Right lung (tissue), 5 donors: Measurements from ENCODE around the gene IMMT. TPM values are rescaled to one million over a fixed set of nuclear protein-coding genes. Genes with fewer than 3 reads are reported as not detected.
A peak's percentile ranks its signal among the peaks of the same experiment; 100 is the strongest.

Source experiments
- DNase-seq, 2 donors: peaks; one replicate each; pipeline ENCODE4 v3.0.0-alpha.2; 2013
- polyA plus RNA-seq, 5 donors: library from polyadenylated mRNA; unstranded; fragments of 120-200 nt; gene quantifications; one replicate each; pipeline versions ENCODE4 v1.2.1 to v1.2.3, GENCODE V29; 2013; ENCODE audit warnings: inconsistent platforms in 1 of 5, low replicate concordance in 1 of 5; ENCODE audit not compliant: insufficient read length in 5 of 5, insufficient read depth in 1 of 5

Gene IMMT
- polyA plus RNA-seq, 5 donors = 78.1 to 84.8 (median 79.6) TPM

DNA sequence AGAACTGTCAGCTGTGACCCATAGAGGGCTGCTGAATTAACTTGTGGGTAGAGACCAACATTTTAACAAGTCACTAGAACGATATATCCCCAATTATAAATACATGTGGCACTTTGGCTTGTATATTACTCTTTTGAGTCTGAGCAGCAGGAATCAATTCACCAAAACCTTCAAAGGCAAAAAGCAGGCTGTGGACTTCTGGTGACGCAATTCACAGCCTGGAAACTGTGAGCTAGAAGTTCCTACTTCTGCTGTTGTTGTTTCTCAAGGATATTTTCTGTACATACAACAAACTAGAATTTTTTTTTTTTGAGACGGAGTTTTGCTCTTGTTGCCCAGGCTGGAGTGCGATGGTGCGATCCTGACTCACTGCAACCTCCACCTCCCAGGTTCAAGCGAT is 52.0 kb downstream of the IMMT start:
- no peak for DNase-seq

DNA sequence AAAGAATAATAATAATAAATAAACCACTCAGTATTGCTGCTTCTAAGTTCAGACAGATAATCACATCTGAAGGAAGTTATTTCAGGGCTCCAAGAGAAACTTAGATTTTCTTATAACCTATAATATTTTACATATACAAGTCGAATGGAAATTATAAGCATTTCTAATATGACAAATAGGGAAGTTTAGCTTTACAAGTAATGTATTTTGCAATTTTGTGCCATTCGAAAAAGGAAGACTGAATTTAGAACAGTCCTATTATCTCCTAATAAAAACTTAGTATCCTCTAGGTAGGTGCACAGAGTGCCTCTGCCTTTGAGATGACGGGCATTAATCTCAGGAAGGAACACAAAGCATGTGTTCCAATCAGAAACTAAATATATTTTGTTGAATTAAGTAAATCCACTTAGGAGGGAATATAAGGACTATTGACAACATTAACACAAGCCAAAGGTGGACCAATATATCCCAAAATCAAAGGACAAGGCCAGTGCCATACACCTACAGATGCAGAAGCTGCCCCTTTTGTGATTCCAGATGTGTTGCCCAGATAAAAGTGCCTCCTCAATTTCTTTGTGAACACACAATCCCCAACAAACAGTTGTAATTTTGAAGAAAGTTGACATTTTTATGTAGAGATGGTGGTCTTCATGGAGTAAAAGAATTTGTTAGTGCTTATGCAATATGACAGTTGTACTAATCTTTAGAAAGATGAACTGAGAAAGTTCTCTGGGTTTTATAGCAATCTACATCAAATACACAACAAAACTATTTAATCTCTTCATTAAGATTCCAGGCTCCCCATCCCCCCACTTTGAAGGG is 52.6 kb downstream of the IMMT start:
- no peak for DNase-seq

DNA sequence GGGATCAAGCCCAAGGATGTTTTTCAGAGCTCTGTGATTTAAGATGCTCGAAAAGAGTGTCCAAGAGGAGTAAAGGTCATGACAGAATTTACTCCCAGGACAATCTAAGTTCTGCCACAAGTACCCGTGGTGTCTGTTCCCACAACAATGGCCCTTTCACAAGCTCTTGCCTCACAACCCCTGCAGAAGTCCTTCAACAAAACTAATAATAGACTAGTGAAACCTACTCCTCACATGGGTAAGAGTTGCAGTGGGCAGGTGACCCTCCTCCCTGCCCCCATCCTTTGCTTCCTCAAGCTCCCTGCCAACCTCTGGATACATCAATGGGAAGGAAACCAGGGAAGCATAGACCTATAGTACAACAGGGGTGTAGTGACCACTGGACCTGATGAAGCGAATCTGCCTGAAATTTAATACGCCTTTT is 54.3 kb downstream of the IMMT start:
- no peak for DNase-seq

DNA sequence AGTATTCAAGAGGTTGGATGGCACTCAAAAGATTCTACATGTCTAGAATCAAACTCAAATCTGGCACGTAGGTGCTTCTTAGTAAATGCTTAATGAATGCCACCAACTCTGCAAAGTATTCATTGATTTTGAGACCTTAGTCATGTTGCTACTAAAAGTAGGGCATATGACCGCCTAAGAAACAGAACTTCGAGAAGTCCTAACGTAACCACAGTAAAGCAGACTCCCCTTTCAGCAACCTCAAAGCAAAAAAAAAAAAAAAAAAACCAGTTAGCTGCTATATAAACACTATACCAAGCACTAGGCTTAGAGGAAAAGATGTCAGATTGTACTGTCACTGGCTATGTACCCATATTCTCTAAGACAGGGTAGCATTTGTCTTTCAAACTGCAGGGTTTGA is 55.3 kb downstream of the IMMT start:
- no peak for DNase-seq

DNA sequence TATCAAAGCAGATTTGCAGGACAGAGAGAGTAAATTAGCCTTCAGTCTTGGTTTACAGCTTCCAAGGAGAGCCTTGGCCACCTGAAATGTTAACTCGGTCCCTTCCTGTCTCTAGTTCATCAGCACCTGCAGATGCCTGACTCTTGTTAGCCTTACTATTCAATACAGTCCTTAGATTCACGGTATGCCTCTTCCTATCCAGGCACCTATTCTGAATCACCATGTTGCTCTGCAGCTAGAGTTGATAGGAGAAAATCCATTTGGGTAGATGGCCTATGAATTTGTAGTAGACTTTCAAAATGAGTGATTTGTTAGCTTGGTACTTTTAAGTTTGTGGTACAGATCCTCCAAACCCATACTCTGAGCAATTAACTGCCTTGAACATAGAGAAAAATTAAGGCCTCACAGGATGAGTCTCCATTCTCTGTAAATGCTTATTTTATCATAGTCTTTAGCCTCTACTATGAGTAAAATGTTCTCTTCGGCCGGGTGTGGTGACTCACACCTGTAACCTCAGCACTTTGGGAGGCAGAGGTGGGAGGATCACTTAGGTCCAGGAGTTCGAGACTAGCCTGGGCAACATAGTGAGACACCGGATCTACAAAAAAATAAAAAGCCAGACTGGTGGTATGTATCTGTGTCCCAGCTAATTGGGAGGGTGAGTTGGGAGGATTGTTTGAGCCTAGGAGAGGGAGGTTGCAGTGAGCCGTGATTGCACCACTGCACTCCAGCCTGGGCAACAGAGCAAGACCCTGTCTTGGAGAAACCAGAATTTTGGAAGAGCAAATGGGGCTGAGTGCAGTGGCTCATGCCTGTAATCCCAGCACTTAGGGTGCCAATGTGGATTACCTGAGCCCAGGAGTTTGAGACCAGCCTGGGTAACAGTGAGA is 56.3 kb downstream of the IMMT start:
- no peak for DNase-seq

DNA sequence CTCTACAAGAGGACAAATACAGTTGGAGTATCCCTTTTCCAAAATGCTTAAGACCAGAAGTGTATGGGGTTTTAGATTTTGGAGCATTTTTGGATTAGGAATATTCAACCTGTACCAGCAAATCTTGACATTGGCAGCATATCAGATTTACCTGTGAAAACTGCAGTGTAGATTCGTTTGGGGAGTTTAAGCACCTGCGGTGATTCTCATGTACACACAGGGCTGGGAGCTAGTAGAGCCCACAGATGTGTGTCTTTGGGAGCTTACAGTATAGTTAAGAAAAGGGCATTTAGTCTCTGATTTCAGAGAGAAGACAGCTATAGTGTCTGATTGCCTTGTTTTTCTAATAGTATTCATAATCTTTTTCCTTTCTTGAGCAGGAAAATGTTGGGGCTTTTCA is 59.1 kb downstream of the IMMT start:
- DNase-seq = no peak

DNA sequence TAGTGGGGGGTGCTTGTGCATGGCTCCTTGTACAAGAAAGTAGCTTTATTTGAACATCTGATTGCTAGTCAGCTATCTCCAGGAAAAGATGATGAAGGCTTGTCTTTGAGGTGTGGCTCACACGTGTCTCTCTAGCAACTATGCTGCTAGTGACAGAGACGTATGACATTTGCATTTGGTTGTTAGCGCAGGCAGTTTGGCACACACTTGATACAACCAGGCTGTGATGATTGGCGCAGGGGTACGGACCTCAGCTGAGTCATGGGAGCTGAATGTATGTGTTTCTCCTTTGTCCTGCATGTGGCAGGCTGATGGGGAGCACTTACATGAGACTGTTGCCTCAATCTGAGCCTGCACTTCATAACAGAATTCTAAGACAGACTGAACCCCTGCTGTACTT is 59.6 kb downstream of the IMMT start:
- DNase-seq = no peak

DNA sequence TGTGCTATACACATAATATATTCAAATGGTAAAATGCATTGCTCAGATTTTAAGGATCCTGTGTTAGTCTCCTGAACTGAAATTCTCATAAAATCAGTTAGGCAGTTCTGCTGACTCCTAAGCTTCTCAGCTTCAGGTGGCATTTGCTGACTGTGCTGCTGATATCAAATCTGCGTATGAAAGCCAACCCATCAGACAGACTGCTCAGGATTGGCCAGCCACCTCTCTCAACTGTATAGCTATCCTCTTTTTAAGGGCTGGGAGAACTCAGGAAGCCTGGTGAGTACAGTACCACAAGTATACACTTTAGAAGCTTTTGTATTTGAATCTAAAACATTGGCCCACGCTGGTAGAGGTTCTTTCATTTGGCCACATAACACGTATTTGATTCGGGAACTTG is 60.6 kb downstream of the IMMT start:
- DNase-seq = no peak

DNA sequence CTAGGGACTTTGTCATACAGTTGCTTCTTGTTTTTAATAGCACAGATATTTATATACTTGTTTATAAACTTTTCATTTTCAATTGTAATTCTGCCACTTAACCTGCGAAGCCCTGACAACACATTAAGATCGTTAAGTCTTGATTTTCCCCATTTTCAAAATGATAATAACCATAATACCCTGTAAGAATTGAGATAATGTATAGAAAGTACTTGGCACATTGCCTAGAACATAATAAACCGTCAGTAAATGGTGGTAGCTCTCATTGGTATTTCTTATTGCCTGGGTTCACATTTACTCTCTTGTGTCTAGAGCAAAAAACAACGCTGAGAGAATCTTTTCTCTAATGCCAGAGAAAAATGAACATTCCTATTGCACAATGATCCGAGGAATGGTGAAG is 70.6 kb downstream of the IMMT start:
- no peak for DNase-seq

DNA sequence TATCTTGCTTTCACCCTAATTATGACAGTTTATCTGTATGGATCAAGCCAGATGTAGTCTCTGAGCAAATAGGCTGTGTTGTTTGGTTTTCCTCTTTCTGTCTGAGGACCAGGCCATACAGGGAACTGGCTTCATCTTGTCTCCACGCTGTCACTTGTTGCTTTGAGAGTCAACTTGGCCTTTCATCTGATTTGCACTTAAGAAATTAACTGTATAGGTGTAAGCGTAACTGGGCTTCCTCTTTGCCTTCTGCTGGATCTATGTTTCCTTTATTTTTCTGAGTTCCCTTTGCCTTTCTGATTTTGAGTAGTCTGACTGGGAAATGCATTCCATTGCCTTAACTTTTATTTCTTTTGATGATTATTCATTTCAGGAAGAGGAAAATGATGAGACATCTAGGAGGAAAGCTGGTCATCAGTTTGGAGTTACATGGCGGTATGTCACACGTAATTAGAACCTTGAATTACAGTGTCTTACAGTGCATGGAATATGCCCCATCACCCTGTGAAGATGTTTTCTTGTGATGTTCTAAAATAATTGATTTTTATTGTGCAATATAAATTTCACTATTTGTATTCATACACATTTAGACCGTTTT is 71.8 kb downstream of the IMMT start:
- DNase-seq = no peak

DNA sequence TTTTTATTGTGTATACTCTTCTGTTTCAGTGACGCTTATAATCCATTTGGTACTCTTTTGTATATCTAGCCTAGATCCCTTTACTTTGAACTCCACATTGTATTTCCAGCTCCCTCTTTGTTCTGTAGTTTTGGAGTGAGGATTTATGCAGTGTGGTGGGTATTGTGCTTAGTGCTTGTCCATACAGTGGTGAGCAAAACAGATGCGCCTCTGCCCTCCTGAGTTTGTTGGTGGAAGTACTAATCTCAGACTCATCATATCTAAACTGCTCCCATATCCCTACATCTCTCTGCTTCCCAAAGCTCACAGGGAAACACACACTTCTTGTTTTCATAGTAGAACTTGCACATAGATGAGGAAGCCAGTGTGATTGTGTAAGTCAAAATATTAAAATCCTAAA is 77.1 kb downstream of the IMMT start:
- DNase-seq = no peak

DNA sequence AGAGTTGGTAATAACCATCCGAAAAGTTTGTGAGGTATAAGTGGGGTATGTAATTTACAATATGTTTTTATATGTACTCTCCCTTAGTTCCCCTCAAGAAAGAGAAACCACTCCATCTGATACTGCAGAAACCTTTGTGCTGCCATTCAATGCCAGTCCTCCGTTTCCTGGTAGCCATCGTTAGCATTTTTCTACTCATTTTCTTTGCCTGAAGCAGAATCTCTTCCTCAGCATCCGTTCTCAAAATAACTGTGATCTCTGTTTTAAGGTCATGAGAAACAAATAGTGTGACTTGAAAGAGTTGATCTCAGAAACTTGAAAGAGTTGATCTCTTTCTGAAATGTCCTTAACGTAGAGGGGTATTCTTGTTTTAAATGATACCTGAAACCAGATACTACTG is 88.2 kb downstream of the IMMT start:
- DNase-seq = no peak

DNA sequence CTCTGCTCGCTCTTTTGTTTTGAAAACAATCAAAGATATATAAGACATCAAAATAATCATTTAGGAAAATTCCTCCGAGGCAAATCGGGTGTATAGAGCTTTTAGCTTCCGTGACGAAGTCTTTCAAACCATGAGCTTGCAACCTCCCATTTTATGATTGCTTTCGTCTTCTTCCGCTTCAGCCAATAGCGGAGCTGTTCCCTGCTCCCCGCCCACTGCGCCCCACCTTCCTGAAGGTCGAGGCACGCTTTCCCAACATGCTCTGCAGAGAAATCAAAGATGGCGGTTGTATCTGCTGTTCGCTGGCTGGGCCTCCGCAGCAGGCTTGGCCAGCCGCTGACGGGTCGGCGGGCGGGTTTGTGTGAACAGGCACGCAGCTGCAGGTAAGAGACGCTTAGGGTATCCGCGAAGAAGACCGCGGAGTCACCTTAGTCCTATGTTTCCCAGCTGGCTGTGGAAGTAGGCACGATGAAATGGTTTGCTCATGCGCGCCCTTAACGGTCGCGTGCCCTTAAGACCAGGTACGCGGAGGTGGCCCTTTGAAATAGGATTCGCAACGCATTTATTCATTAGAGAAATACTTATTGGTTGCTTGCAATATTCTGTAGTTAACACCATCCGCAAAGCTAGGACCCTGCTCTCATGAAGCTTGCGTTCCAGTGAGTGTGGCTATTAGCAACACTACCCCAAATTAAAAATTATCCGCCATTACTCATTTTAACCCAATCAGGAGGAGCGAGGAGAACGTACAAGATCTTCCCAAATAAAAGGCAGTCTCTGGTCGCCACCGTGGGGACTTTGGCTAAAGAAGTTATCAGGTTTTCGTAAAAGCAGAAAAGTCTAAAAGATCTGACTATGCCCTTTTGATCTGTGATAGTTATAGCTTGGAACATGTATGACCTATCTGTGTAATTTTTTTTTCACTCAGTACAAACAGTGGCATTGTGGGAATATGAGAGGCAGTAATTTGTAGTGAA is 89.0 kb downstream of the IMMT start, which contains the start of gene PTCD3:
Gene PTCD3, plus strand, starts transcription at position 267 of the 977 bp plus-strand sequence. Its CDS starts 13 bp downstream, at position 280.
- DNase-seq = peak; percentile 92 to 93

DNA sequence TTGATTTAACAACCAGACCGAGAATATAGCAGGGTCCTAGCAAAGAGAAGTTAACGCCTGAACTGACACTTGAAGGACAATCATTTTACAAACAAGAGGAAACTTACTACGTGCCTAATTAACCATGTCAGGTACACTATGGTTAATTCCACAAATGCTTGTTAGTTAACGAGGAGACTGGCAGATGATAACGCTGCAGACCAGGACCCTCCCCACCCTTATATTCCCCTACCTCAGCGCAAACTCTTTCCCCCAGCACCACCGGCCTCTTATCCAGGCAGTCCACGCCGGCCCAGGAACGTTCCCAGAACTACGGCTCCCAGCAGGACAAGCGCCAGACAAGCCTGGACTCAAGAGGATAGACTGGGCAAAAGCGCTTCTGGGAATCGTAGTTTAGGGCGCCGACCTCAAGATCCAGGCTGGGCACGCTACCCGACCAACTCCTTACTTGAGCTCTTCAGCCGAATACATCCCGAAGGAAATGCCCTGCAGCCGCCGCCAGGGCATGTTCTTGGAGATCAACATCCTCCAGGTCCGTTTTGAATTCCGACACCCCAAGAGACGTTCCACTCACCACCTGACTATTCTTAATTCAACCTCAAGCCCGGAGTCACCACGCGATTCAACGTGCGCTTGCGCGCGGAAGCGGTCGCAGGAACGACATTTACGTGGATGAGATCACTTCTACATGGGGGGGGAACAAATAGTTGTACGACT is 89.9 kb downstream of the IMMT start, which contains the start of gene POLR1A:
Gene POLR1A, minus strand, starts transcription at position 635 of the 717 bp plus-strand sequence. Its CDS starts 110 bp downstream, at position 525.
- DNase-seq = peak; percentile 93

DNA sequence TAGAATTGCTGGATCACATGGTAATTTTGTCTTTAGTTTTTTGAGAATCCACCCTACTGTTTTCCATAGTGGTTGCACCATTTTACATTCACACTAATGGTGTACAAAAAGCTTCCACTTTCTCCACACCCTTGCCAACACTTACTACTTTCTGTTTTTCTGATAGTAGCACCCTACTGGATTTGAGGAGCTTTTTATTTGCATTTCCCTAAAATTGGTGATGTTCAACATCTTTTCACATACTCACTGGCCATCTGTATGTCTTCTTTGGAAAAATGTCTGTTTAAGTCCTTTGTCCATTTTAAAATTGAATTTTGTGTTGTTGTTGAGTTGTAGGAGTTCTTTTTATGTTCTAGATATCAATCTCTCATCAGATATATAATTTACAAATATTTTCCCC is 93.1 kb downstream of the IMMT start:
- DNase-seq = no peak

DNA sequence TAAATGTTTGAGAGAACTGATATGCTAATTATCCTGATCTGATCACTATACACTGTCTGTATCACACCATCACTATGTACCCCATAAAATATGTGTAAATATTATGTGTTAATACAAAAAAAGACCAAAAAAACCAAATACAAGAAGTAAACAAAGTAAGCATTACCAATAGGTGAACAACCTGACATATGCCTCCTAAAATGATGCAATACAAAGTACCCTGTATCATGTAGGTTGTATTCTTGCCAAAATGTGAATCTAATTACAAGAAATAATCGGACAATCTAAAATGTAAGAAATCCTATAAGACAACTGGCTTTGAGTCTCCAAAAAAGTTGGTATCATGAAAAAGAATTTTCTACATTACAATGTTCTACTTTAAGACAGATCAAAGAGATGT is 97.3 kb downstream of the IMMT start:
- no peak for DNase-seq

DNA sequence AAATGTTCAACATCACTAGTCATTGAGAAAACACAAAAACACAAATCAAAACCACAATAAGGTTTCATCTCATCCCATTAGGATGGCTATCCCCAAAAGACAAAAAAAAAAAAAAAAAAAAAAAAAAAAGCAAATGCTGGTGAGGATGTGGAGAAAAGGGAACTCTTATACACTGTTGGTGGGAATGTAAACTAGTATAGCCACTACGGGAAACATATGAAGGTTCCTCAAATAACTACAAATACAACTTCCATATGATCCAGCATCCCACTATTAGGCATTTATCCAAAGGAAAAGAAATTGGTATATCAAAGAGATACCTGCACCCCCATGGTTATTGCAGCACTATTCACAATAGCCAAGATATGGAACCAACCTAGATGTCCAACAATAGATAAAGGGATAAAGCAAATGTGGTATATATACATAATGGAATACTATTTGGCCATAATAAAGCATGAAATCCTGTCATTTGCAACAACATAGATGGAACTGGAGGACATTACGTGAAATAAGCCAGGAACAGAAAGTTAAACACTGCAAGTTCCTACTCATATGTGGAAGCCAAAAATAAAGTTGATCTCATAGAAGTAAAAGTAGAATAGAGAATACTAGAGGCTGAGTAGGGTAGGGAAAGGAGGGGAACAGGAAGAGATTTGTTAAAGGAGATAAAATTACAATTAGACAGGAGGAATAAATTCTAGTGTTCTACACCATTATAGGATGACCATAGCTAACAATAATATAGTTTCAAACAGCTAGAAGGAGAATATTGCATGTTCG is 98.0 kb downstream of the IMMT start:
- no peak for DNase-seq

DNA sequence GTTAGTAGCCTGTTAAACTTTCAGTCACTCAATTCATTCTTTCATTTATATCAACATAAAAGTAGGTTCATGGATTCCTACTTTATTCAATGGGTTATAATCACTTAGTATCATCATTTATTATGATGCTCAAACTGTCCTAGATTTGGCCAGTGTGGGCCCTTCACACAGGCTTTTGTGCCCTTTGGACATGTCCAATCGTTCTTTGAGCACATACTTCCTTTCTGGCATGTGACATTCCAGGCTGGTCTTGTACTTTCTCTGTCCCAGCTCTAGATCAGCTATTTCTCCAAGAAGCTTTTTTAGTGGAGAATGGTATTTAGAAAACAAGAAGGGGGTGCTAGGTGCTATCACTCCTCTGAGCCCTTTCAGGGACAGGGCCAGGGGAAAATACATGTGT is 101.0 kb downstream of the IMMT start:
- DNase-seq = no peak
